ENCODE results near the gene TRERF1.

- TF ChIP-seq POLR2A (IDR thresholded peaks at IDR 0.05) = no peak
- TF ChIP-seq POLR2AphosphoS5 (IDR thresholded peaks at IDR 0.05) = no peak
Observed at GRCh38 chr6:42431877-42432276, 19.8 kb downstream of the TRERF1 start.

All from suprapubic skin (tissue), 4 donors.